HCT116 (cell line): Measurements from ENCODE around the gene SRP9. TPM values are rescaled to one million over a fixed set of nuclear protein-coding genes. Genes with fewer than 3 reads are reported as not detected.

Source experiments
- ATAC-seq: fragments of 200-7000 bp; cut with Tn5 transposase; 2 replicates; pipeline ENCODE4 v1.9.1; 2020; ENCODE audit warnings: mild to moderate bottlenecking, moderate library complexity
- Bru-seq: library from RNA; stranded (reverse); fragments of 400-500 nt; gene quantifications from one replicate; lab custom pipeline; 2021; lab: Mats Ljungman, UMichigan
- BruChase-seq, 2 experiments: library from RNA; stranded (reverse); fragments of 400-500 nt; gene quantifications; one replicate each; lab custom pipeline; 2021; lab: Mats Ljungman, UMichigan
- BruUV-seq: library from RNA; stranded (reverse); fragments of 400-500 nt; replicated peaks from 2 replicates; lab custom pipeline; 2021; lab: Mats Ljungman, UMichigan
- CTCF ChIA-PET: fragments of 300-600 bp; sonication (Branson Sonifier 250); formaldehyde crosslinking; loops from one replicate; lab custom pipeline; 2021; ENCODE audit warnings: antibody characterized with exemption; lab: Charles Lee
- POLR2A ChIA-PET: fragments of 300-600, 350-600 bp; sonication (Branson Sonifier 250); formaldehyde crosslinking; loops from one replicate; lab custom pipeline; 2021; ENCODE audit warnings: antibody characterized with exemption; lab: Charles Lee
- RAD21 ChIA-PET, 2 experiments: fragments of 300-600 bp; sonication (Branson Sonifier 250); formaldehyde crosslinking; loops; one replicate each; lab custom pipeline; 2023; ENCODE audit warnings: low total read pairs in 2 of 2; ENCODE audit not compliant: uncharacterized antibody in 2 of 2, unreplicated experiment in 2 of 2, low non-redundant PET in 1 of 2; lab: Charles Lee
- DNase-seq: peaks from one replicate; pipeline ENCODE4 v3.0.0-alpha.2; 2010; ENCODE audit warnings: low read depth, low spot score
- H2AFZ ChIP-seq: fragments of 200-600 bp; shearing (Covaris generic), sonication (generic); 2 replicates; pipeline ENCODE4 v1.6.1; 2017; ENCODE audit warnings: low read depth, mixed run types, mixed read lengths, antibody characterized with exemption, low read length; ENCODE audit not compliant: poor library complexity, severe bottlenecking
- H3K27ac ChIP-seq: 2 replicates; pipeline ENCODE4 v1.5.1; 2012; ENCODE audit warnings: low read depth, low read length
- H3K27me3 ChIP-seq: fragments of 200-600 bp; sonication (generic); 2 replicates; pipeline ENCODE4 v1.6.1; 2016; ENCODE audit warnings: mixed run types, low read length, mixed read lengths; ENCODE audit not compliant: insufficient read depth
- H3K36me3 ChIP-seq, 2 experiments: fragments of 200-500 bp in 1 of 2; fragments of 200-600 bp in 1 of 2; sonication (Bioruptor generic) in 1 of 2; sonication (generic) in 1 of 2; 2 replicates each; pipeline versions ENCODE4 v1.5.1 to v1.6.1; 2014 to 2016; ENCODE audit warnings: low read length in 2 of 2, inconsistent platforms in 1 of 2, mixed read lengths in 1 of 2, mixed run types in 1 of 2; ENCODE audit not compliant: insufficient read depth in 2 of 2, control insufficient read depth in 1 of 2
- H3K4me1 ChIP-seq, 2 experiments: fragments of 200-600 bp in 1 of 2; sonication (generic) in 1 of 2; 2 replicates each; pipeline versions ENCODE4 v1.5.1 to v1.6.1; 2012 to 2017; ENCODE audit warnings: low read length in 2 of 2, inconsistent platforms in 1 of 2, mild to moderate bottlenecking in 1 of 2, mixed read lengths in 1 of 2, mixed run types in 1 of 2, moderate library complexity in 1 of 2; ENCODE audit not compliant: insufficient read depth in 2 of 2, control insufficient read depth in 1 of 2
- H3K4me2 ChIP-seq: fragments of 200-600 bp; sonication (generic); 2 replicates; pipeline ENCODE4 v1.6.1; 2017; ENCODE audit warnings: mixed run types, low read length, mixed read lengths
- H3K4me3 ChIP-seq, 2 experiments: fragments of 200-600 bp in 1 of 2; sonication (generic) in 1 of 2; replicated peaks in 1 of 2; 2 replicates each; pipeline ENCODE4 v1.5.1; 2011 to 2016; ENCODE audit warnings: low read length in 2 of 2, control low read depth in 1 of 2, low read depth in 1 of 2, mild to moderate bottlenecking in 1 of 2, mixed read lengths in 1 of 2, mixed run types in 1 of 2
- H3K79me2 ChIP-seq: fragments of 200-600 bp; sonication (generic); 2 replicates; pipeline ENCODE4 v1.6.1; 2017; ENCODE audit warnings: mild to moderate bottlenecking, mixed run types, low read length, moderate library complexity, mixed read lengths; ENCODE audit not compliant: insufficient read depth
- H3K9ac ChIP-seq: fragments of 200-600 bp; sonication (generic); 2 replicates; pipeline ENCODE4 v1.6.1; 2016; ENCODE audit warnings: low read length, mixed read lengths
- H3K9me2 ChIP-seq: fragments of 200-600 bp; sonication (generic), shearing (Covaris generic); 2 replicates; pipeline ENCODE4 v1.6.1; 2017; ENCODE audit warnings: mixed run types, mild to moderate bottlenecking, moderate library complexity; ENCODE audit not compliant: insufficient read depth
- H3K9me3 ChIP-seq, 2 experiments: fragments of 200-500 bp in 1 of 2; fragments of 200-600 bp in 1 of 2; sonication (Bioruptor generic) in 1 of 2; sonication (generic) in 1 of 2; 2 replicates each; pipeline ENCODE4 v1.6.1; 2014 to 2017; ENCODE audit warnings: low read length in 2 of 2, mixed read lengths in 2 of 2, inconsistent platforms in 1 of 2, low read depth in 1 of 2, mild to moderate bottlenecking in 1 of 2, mixed run types in 1 of 2, moderate library complexity in 1 of 2; ENCODE audit not compliant: control insufficient read depth in 1 of 2, insufficient read depth in 1 of 2
- H4K20me1 ChIP-seq: fragments of 200-600 bp; sonication (generic), shearing (Covaris generic); 2 replicates; pipeline ENCODE4 v1.6.1; 2017; ENCODE audit warnings: mixed run types, mild to moderate bottlenecking, moderate library complexity; ENCODE audit not compliant: insufficient read depth
- CBX3 ChIP-seq: IDR thresholded peaks from 2 replicates; pipeline ENCODE4 v1.6.1; 2012; ENCODE audit warnings: low read depth
- CEBPB ChIP-seq: IDR thresholded peaks from 2 replicates; pipeline ENCODE4 v1.6.1; 2012; ENCODE audit warnings: low read depth
- EGR1 ChIP-seq: IDR thresholded peaks from 2 replicates; pipeline ENCODE4 v1.6.1; 2012; ENCODE audit warnings: low read depth
- ELF1 ChIP-seq: IDR thresholded peaks from 2 replicates; pipeline ENCODE4 v1.6.1; 2012; ENCODE audit warnings: low read depth, borderline replicate concordance
- EZH2phosphoT487 ChIP-seq: fragments of 200-600 bp; IDR thresholded peaks from 2 replicates; pipeline ENCODE4 v1.6.1; 2018; ENCODE audit warnings: antibody characterized with exemption, borderline replicate concordance
- FOSL1 ChIP-seq: IDR thresholded peaks from 2 replicates; pipeline ENCODE4 v1.6.1; 2012; ENCODE audit warnings: low read depth
- JUND ChIP-seq: IDR thresholded peaks from 2 replicates; pipeline ENCODE4 v1.6.1; 2012
- POLR2A ChIP-seq: IDR thresholded peaks from 2 replicates; pipeline ENCODE4 v1.7.0; 2011; ENCODE audit warnings: borderline replicate concordance; ENCODE audit not compliant: insufficient read depth, insufficient read length; ENCODE audit errors: extremely low read depth
- POLR2AphosphoS5 ChIP-seq: IDR thresholded peaks from 2 replicates; pipeline ENCODE4 v1.6.1; 2011; ENCODE audit warnings: mild to moderate bottlenecking, low read depth, low read length, moderate library complexity
- RAD21 ChIP-seq: IDR thresholded peaks from 2 replicates; pipeline ENCODE4 v1.6.1; 2012; ENCODE audit warnings: low read depth, mild to moderate bottlenecking
- SIN3A ChIP-seq: IDR thresholded peaks from 2 replicates; pipeline ENCODE4 v1.6.1; 2012; ENCODE audit warnings: low read depth
- SP1 ChIP-seq: IDR thresholded peaks from 2 replicates; pipeline ENCODE4 v1.6.1; 2012; ENCODE audit warnings: low read depth
- SRF ChIP-seq: IDR thresholded peaks from 2 replicates; pipeline ENCODE4 v1.6.1; 2012; ENCODE audit warnings: low read depth
- YY1 ChIP-seq: IDR thresholded peaks from 2 replicates; pipeline ENCODE4 v1.6.1; 2011; ENCODE audit warnings: low read length, low read depth, moderate library complexity, mild to moderate bottlenecking; ENCODE audit not compliant: insufficient replicate concordance; ENCODE audit errors: extremely low read depth
- ZNF274 ChIP-seq: fragments of 200-500 bp; sonication (Bioruptor generic); IDR thresholded peaks from 2 replicates; pipeline ENCODE4 v1.6.1; 2014; ENCODE audit warnings: mild to moderate bottlenecking, low read depth, low read length, inconsistent platforms
- intact Hi-C: fragments of 100-400 bp; cut with micrococcal nuclease; formaldehyde crosslinking; loops from 2 replicates; pipeline ENCODE4 v1.10.0; 2022
- long read RNA-seq: library from polyadenylated mRNA; unstranded; transcript quantifications from one replicate; pipeline ENCODE4 v2.0.0, GENCODE V29; 2021; ENCODE audit not compliant: unreplicated experiment
- polyA plus RNA-seq: library from polyadenylated mRNA; unstranded; fragments of >200 nt; gene quantifications from 2 replicates; pipeline ENCODE4 v1.2.1, GENCODE V29; 2012; ENCODE audit warnings: missing spikeins
- total RNA-seq: library from RNA; stranded (reverse); gene quantifications from one replicate; pipeline ENCODE4 v1.2.1, GENCODE V29; 2021; ENCODE audit not compliant: unreplicated experiment
- TF ChIP-seq, protein P1 (sequence below): IDR thresholded peaks from 2 replicates; pipeline ENCODE4 v1.6.1; 2012; ENCODE audit warnings: low read depth
- TF ChIP-seq, protein P2 (sequence below): IDR thresholded peaks from 2 replicates; pipeline ENCODE4 v1.6.1; 2011; ENCODE audit warnings: mild to moderate bottlenecking, low read length, moderate library complexity; ENCODE audit not compliant: insufficient replicate concordance; ENCODE audit errors: extremely low read depth
- TF ChIP-seq, protein P3 (sequence below): IDR thresholded peaks from 2 replicates; pipeline ENCODE4 v1.6.1; 2012
- TF ChIP-seq, protein P4 (sequence below): IDR thresholded peaks from 2 replicates; pipeline ENCODE4 v1.6.1; 2012

SRP9 gene, protein sequence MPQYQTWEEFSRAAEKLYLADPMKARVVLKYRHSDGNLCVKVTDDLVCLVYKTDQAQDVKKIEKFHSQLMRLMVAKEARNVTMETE
- total RNA-seq (220 TPM), Bru-seq, nascent RNA (percentile 97 among the genes with signal in this experiment), BruChase-seq, experiment 1, labeled RNA remaining after a 6-hour chase (percentile 99 among the genes with signal in this experiment), BruChase-seq, experiment 2, labeled RNA remaining after a 2-hour chase (percentile 97 among the genes with signal in this experiment)
- 136 and 141 TPM in 2 replicates for polyA plus RNA-seq
- long read RNA-seq, transcript SRP9-203 (4 exons, 1,596 nt) = minor isoform, 12 of 301 reads
- long read RNA-seq, transcript SRP9-201 (3 exons, 1,480 nt) = major isoform, 249 of 301 reads
- long read RNA-seq, partial matches to known transcripts = 16 of 301 reads
- long read RNA-seq, other reads (novel, unspliced or antisense) = 24 of 301 reads

DNA sequence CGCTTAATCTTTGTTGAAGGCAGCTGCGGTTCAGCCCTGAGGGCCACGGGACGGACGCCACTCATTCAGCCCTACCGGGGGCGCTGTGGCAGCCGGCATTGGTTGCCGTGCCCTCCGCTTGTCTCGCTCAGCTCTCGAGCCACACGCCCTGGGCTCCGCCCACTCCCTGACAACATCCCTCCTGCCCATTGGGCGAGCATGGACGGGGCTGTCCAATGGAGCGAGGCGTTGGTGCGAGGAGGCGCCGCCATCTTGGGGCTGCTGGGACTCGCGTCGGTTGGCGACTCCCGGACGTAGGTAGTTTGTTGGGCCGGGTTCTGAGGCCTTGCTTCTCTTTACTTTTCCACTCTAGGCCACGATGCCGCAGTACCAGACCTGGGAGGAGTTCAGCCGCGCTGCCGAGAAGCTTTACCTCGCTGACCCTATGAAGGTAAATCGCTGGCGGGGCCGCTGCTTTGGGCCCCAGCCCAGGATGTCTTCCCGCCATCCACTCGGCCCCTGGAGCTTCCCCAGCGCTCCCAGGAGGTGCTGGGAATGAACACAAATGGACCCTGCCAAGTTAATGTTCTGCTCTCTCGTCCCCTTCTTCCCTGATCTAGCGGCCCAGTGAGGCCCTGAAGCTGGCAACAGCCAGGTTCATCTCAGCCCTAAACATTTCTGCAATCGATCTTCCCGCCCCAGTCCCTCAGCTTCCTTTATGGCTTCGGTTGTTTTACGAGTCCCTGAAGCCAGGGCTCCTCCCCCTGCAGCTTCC, at the start of gene SRP9:
Gene SRP9, plus strand, starts transcription at position 244 of the 754 bp plus-strand sequence. Its CDS starts 115 bp downstream, at position 359.
- Histone ChIP-seq H3K4me3 (peak within 1 kb of the TSS; percentile 87 to 95), H3K27ac (peak within 1 kb of the TSS; percentile 82), H3K27me3 (no peaks in the 10 kb centered on the region), H2AFZ (peak within 1 kb of the TSS; percentile 75), H3K9ac (peak within 1 kb of the TSS; percentile 95), H3K36me3 (peaks cover 6 to 10% of the 10 kb centered on the region in 2 experiments; a peak in 2 of 4 replicates), H3K9me3 (no peaks in the 10 kb centered on the region), H3K4me1 (peaks cover 8 to 17% of the 10 kb centered on the region in 2 experiments; a peak in 3 of 4 replicates), H3K9me2 (no peaks in the 10 kb centered on the region), H3K4me2 (peak within 1 kb of the TSS; percentile 83), H3K79me2 (peaks cover 52% of the 10 kb centered on the region), H4K20me1 (peaks cover 6% of the 10 kb centered on the region; the same call in 1 of the 2 replicates)
- ChIA-PET POLR2A (interaction anchor here (0.6 to 1.5 kb wide), 8 partner anchors 8 to 303 kb away, joined by 3 to 7 read pairs (median 4); partner anchors contain the start of genes EPHX1, PYCR2 and TMEM63A), CTCF (interaction anchor here (0.7 to 1.7 kb wide), 14 partner anchors 9 to 303 kb away, joined by 3 to 11 read pairs (median 4); partner anchors contain the start of gene TMEM63A), RAD21 (interaction anchor here (0.6 to 1.7 kb wide), 5 partner anchors 68 to 303 kb away, joined by 3 to 5 read pairs (median 4); partner anchors contain the start of gene TMEM63A (in 1 of the 2))
- peak; percentile 97 for DNase-seq
- peak; percentile 96 for ATAC-seq
- intact Hi-C loops = loop anchor here (1.0 to 10.0 kb wide), 4 partner anchors 68 to 199 kb away; partner anchors contain the start of genes LEFTY1 and TMEM63A
- TSS peak; percentile 79 for BruUV-seq
- TF ChIP-seq FOSL1 (no peak), JUND (no peak), EZH2phosphoT487 (no peak), POLR2A (peak; percentile 50), ZNF274 (no peak), SP1 (peak; percentile 99), CBX3 (peak; percentile 90), RAD21 (peak; percentile 81), EGR1 (peak; percentile 87), SIN3A (peak; percentile 57; the same call in 1 of the 2 replicates), POLR2AphosphoS5 (peak; percentile 73), YY1 (peak; percentile 95), CEBPB (no peak), SRF (no peak; the same call in 1 of the 2 replicates), ELF1 (no peak)
- TF ChIP-seq, protein P1, sequence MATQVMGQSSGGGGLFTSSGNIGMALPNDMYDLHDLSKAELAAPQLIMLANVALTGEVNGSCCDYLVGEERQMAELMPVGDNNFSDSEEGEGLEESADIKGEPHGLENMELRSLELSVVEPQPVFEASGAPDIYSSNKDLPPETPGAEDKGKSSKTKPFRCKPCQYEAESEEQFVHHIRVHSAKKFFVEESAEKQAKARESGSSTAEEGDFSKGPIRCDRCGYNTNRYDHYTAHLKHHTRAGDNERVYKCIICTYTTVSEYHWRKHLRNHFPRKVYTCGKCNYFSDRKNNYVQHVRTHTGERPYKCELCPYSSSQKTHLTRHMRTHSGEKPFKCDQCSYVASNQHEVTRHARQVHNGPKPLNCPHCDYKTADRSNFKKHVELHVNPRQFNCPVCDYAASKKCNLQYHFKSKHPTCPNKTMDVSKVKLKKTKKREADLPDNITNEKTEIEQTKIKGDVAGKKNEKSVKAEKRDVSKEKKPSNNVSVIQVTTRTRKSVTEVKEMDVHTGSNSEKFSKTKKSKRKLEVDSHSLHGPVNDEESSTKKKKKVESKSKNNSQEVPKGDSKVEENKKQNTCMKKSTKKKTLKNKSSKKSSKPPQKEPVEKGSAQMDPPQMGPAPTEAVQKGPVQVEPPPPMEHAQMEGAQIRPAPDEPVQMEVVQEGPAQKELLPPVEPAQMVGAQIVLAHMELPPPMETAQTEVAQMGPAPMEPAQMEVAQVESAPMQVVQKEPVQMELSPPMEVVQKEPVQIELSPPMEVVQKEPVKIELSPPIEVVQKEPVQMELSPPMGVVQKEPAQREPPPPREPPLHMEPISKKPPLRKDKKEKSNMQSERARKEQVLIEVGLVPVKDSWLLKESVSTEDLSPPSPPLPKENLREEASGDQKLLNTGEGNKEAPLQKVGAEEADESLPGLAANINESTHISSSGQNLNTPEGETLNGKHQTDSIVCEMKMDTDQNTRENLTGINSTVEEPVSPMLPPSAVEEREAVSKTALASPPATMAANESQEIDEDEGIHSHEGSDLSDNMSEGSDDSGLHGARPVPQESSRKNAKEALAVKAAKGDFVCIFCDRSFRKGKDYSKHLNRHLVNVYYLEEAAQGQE = no peak
- TF ChIP-seq, protein P2, sequence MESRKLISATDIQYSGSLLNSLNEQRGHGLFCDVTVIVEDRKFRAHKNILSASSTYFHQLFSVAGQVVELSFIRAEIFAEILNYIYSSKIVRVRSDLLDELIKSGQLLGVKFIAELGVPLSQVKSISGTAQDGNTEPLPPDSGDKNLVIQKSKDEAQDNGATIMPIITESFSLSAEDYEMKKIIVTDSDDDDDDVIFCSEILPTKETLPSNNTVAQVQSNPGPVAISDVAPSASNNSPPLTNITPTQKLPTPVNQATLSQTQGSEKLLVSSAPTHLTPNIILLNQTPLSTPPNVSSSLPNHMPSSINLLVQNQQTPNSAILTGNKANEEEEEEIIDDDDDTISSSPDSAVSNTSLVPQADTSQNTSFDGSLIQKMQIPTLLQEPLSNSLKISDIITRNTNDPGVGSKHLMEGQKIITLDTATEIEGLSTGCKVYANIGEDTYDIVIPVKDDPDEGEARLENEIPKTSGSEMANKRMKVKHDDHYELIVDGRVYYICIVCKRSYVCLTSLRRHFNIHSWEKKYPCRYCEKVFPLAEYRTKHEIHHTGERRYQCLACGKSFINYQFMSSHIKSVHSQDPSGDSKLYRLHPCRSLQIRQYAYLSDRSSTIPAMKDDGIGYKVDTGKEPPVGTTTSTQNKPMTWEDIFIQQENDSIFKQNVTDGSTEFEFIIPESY = no peak
- TF ChIP-seq, protein P3, sequence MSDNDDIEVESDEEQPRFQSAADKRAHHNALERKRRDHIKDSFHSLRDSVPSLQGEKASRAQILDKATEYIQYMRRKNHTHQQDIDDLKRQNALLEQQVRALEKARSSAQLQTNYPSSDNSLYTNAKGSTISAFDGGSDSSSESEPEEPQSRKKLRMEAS = peak; percentile 87
- TF ChIP-seq, protein P4, sequence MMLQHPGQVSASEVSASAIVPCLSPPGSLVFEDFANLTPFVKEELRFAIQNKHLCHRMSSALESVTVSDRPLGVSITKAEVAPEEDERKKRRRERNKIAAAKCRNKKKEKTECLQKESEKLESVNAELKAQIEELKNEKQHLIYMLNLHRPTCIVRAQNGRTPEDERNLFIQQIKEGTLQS = no peak
